HCT116 (cell line): ENCODE measurements around the gene PRKCZ.

Source experiments
- CBX3 ChIP-seq: IDR thresholded peaks from 2 replicates; pipeline ENCODE4 v1.6.1; 2012; ENCODE audit warnings: low read depth
- CTCF ChIP-seq, 3 experiments: fragments of 200-600 bp in 1 of 3; sonication (generic) in 1 of 3; IDR thresholded peaks in 2 of 3; conservative IDR thresholded peaks in 1 of 3; 2 replicates each; pipeline ENCODE4 v1.5.1; 2012 to 2017; ENCODE audit warnings: low read depth in 2 of 3, low read length in 2 of 3, antibody characterized with exemption in 1 of 3, borderline replicate concordance in 1 of 3, control low read depth in 1 of 3, mild to moderate bottlenecking in 1 of 3, mixed read lengths in 1 of 3, mixed run types in 1 of 3, moderate library complexity in 1 of 3; ENCODE audit not compliant: insufficient read depth in 1 of 3
- RAD21 ChIP-seq: IDR thresholded peaks from 2 replicates; pipeline ENCODE4 v1.6.1; 2012; ENCODE audit warnings: low read depth, mild to moderate bottlenecking
- ZBTB33 ChIP-seq: IDR thresholded peaks from 2 replicates; pipeline ENCODE4 v1.6.1; 2011; ENCODE audit warnings: mild to moderate bottlenecking, low read length, moderate library complexity; ENCODE audit not compliant: insufficient replicate concordance; ENCODE audit errors: extremely low read depth
- ZNF274 ChIP-seq: fragments of 200-500 bp; sonication (Bioruptor generic); IDR thresholded peaks from 2 replicates; pipeline ENCODE4 v1.6.1; 2014; ENCODE audit warnings: mild to moderate bottlenecking, low read depth, low read length, inconsistent platforms

GRCh38 chr1:2070016-2070415 lies 19.8 kb downstream of the PRKCZ start:
- TF ChIP-seq CTCF (IDR thresholded peaks at IDR 0.05 in 2 of 3, conservative IDR thresholded peaks at IDR 0.05 in 1 of 3; ENCODE audit: borderline replicate concordance in 1 of 3, insufficient read depth in 1 of 3, low read depth in 2 of 3, low read length in 2 of 3) (no peak), CBX3 (no peak), ZNF274 (no peak), RAD21 (no peak), ZBTB33 (no peak)
